GM21390 (cell line): ENCODE results near the gene HYAL1.
A peak's percentile ranks its signal among the peaks of the same experiment; 100 is the strongest.
"Not testable (repeated sequence)": the region's sequence is repeated elsewhere in the genome, so short reads cannot be mapped to it uniquely, and the experiment has no call there.

Source experiments
- ATAC-seq: cut with Tn5 transposase; IDR thresholded peaks from one replicate; pipeline ENCODE4 v1.9.1; 2021; ENCODE audit not compliant: unreplicated experiment

The HYAL1 gene

DNA sequence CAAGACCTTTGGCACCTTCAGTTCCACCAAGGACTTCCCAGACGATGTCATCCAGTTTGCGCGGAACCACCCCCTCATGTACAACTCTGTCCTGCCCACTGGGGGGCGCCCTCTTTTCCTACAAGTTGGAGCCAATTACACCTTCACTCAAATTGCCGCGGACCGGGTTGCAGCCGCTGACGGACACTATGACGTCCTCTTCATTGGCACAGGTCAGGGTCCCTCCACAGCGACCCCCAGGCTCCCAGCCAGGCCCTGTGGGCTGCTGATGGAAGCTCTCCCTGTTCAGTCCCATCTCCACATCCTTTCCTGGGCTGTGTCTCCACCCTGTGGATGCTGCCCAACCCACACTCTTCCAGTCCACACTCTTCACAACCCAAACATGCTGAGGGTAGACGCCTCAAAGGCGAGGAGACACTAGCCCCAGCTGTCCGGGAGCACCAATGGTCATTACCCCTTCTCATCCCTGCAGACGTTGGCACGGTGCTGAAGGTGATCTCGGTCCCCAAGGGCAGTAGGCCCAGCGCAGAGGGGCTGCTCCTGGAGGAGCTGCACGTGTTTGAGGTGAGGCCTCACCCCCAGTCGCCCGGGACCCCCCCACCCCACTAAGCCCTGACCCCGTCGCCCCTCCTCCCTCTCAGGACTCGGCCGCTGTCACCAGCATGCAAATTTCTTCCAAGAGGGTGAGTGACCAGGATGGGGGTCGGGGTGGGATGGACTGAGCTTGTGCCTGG, 28.8 kb downstream of the HYAL1 start:
- ATAC-seq = no peak

DNA sequence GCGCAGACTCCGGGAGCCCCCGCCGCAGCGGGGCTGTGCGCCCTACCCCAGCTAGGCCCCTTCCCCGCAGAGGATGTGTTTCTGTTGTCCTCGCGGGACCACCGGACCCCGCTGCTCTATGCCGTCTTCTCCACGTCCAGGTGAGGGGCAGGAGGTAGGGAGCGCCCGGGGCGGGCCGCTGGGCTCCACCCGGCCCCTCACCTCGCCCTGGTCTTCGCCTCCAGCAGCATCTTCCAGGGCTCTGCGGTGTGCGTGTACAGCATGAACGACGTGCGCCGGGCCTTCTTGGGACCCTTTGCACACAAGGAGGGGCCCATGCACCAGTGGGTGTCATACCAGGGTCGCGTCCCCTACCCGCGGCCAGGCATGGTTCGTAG, 29.7 kb downstream of the HYAL1 start:
- no peak for ATAC-seq

DNA sequence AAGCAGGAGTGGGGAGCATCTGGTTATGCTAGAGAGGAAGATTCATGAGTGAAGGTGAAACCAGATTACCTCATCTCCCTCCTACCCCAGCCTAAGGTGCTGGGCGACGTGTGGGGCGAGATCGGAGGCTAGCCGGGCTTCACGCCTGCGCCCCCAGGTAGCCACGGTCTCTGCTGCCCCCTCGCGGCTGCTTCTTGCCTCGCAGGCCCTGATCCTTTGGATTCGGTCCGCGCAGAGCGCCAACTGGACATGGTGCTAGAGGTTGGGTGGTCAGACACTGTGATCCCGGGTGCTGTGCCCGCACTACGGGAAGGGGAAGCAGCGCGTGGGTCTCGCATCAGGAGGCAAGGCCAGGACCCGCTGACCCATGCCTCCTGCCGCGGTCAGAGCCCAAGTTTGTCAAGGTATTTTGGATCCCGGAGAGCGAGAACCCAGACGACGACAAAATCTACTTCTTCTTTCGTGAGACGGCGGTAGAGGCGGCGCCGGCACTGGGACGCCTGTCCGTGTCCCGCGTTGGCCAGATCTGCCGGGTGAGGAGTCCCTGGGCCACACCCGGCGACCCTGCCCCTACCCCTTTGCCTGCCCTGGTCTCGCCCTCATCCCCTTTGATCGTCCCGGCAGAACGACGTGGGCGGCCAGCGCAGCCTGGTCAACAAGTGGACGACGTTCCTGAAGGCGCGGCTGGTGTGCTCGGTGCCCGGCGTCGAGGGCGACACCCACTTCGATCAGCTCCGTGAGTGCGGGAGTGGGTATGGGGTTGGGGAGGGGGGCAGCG, 30.3 kb downstream of the HYAL1 start:
- peak; percentile 87 for ATAC-seq

DNA sequence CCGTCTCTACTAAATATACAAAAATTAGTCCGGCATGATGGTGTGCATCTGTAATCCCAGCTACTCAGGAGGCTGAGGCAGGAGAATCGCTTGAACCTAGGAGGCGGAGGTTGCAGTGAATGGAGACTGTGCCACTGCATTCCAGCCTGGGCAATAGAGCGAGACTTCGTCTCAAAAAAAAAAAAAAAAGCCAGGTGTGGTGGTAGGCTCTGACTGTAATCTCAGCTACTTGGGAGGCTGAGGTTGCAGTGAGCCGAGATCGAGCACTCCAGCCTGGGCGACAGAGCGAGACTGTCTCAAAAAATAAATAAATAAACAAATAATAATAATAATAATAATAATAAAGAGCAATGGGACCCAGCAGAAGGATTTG, 30.9 kb downstream of the HYAL1 start:
- ATAC-seq = not testable (repeated sequence)

DNA sequence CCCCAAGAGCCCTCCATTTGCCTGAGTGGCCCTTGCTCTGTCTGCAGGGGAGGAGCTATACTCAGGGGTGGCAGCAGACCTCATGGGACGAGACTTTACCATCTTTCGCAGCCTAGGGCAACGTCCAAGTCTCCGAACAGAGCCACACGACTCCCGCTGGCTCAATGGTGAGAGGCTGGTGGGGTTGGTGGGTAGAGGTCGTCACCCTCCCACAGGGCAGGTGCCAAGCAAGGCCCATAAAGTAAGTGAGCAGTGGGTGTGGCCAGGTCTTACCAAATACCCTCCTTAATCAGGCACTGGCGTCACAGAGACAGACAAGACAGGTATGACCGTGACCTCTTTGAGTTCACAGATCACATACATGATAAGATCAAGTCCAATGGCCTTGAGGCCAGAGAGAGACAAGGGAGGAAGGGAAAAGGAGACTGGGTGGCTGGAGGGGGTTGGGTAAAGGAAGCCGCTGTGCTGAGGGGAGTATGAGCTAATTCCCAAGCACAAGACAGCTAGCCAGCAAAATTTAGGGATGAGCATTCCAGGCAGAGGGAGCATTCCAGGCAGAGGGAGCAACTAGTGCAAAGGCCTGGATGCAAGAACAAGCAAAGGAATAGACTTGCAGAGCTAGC, 31.9 kb downstream of the HYAL1 start:
- no peak for ATAC-seq

GRCh38 chr3:50270422-50271224, 32.8 kb downstream of the HYAL1 start:
- no peak for ATAC-seq

- ATAC-seq = no peak
Observed at GRCh38 chr3:50269977-50270413, 33.4 kb downstream of the HYAL1 start.

- no peak for ATAC-seq
Observed at GRCh38 chr3:50269460-50269859, 33.9 kb downstream of the HYAL1 start.

- no peak for ATAC-seq
Observed at GRCh38 chr3:50268703-50269451, 34.5 kb downstream of the HYAL1 start, which contains the start of gene SEMA3B. TSS of gene SEMA3B (plus strand) at chr3:50269147. CDS start at chr3:50269241, 94 bp downstream.

GRCh38 chr3:50268276-50268675, 35.1 kb downstream of the HYAL1 start:
- ATAC-seq = no peak

GRCh38 chr3:50267280-50267913, 36.0 kb downstream of the HYAL1 start:
- ATAC-seq = no peak

- no peak for ATAC-seq
Observed at GRCh38 chr3:50266836-50267235, 36.5 kb downstream of the HYAL1 start.

GRCh38 chr3:50266017-50266416, 37.4 kb downstream of the HYAL1 start:
- no peak for ATAC-seq

- no peak for ATAC-seq
Observed at GRCh38 chr3:50265571-50265970, 37.8 kb downstream of the HYAL1 start.

- no peak for ATAC-seq
Observed at GRCh38 chr3:50264964-50265485, 38.3 kb downstream of the HYAL1 start.

GRCh38 chr3:50264383-50264963, 38.9 kb downstream of the HYAL1 start:
- ATAC-seq = no peak

GRCh38 chr3:50263478-50264382, 39.6 kb downstream of the HYAL1 start:
- ATAC-seq = no peak

DNA sequence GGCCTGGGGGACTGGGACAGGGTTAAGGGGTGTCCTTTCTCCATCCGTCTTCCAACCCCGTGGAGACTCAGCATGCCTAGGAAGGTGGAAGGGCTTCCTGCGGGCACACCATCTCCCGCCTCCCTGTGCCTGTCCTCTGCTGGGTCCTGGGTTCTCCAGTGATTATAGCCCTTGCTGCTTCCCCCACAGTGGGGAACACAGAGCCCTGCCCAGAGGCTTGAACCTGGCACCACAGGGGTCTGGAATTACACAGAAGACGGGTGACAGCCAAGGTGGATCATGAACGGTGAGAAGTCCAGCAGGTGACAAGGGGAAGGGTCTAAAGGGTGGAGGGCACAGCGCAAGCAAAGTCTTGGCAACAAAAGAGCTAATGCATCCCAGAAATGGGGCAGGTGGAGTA, 40.6 kb downstream of the HYAL1 start:
- no peak for ATAC-seq
